NB4 (cell line): Measurements from ENCODE around the gene PRDM7.

Source experiments
- DNase-seq: peaks from one replicate; pipeline ENCODE4 v3.0.0; 2010; ENCODE audit warnings: low read depth
- H3K4me3 ChIP-seq: one replicate; pipeline ENCODE4 v1.5.1; 2011; ENCODE audit warnings: mild to moderate bottlenecking, low read depth, low read length, moderate library complexity
- CTCF ChIP-seq: IDR thresholded peaks from one replicate; pipeline ENCODE4 v1.5.1; 2012; ENCODE audit warnings: low read depth, low read length
- MAX ChIP-seq: IDR thresholded peaks from 2 replicates; pipeline ENCODE4 v1.6.1; 2011; ENCODE audit warnings: low read depth, low read length
- MYC ChIP-seq: IDR thresholded peaks from 2 replicates; pipeline ENCODE4 v1.6.1; 2011; ENCODE audit warnings: low read depth, low read length
- POLR2A ChIP-seq: IDR thresholded peaks from 2 replicates; pipeline ENCODE4 v1.6.1; 2011; ENCODE audit warnings: mild to moderate bottlenecking; ENCODE audit not compliant: insufficient read length; ENCODE audit errors: extremely low read depth

The PRDM7 gene

DNA sequence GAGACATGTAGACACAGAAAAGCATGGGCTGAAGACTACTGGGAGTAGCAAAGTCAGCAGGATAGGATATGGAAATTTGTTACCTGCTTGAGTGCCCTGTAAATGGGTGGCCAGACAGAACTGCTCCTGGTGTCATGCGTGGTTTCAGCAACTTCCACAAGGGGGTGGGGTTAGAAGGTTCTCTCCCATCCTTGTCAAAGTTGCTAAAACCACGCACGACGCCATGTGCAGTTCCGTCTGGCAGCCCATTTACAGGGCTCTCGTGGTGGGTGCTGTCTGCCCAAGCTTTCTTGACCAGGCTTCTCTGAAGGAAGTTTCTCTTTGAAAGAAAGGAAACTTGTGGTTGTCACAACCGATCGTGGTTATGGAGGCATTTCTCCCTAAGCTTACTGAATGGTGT is 51.0 kb downstream of the PRDM7 start:
- peak; percentile 73 for TF ChIP-seq MAX
- peak; percentile 21 for TF ChIP-seq CTCF
- TF ChIP-seq MYC = peak; percentile 67
- TF ChIP-seq POLR2A = no peak
- peak; percentile 84 for DNase-seq
- H3K4me3 ChIP-seq = no peak overlapping the region

DNA sequence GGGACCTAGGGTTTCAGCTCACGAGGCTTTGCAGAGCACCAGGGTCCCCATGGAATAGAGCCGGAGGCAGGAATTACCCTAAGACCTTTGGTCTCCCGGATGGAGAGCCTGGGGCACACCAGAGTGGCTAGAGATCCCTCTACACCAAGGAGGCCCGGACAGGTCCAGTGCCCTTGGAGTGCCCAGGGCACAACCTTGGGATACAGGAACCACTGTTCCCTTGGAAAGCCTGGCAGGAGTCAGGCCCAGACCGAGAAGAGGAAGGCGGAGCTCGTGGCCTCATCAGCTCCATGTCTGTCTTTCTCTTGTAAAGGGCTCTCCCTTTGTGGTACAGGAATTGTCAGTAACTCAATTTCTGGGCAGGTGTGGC is 54.1 kb downstream of the PRDM7 start:
- TF ChIP-seq POLR2A (no peak), MAX (no peak)
- DNase-seq = no peak
- peak overlapping the region; percentile 79 for H3K4me3 ChIP-seq

DNA sequence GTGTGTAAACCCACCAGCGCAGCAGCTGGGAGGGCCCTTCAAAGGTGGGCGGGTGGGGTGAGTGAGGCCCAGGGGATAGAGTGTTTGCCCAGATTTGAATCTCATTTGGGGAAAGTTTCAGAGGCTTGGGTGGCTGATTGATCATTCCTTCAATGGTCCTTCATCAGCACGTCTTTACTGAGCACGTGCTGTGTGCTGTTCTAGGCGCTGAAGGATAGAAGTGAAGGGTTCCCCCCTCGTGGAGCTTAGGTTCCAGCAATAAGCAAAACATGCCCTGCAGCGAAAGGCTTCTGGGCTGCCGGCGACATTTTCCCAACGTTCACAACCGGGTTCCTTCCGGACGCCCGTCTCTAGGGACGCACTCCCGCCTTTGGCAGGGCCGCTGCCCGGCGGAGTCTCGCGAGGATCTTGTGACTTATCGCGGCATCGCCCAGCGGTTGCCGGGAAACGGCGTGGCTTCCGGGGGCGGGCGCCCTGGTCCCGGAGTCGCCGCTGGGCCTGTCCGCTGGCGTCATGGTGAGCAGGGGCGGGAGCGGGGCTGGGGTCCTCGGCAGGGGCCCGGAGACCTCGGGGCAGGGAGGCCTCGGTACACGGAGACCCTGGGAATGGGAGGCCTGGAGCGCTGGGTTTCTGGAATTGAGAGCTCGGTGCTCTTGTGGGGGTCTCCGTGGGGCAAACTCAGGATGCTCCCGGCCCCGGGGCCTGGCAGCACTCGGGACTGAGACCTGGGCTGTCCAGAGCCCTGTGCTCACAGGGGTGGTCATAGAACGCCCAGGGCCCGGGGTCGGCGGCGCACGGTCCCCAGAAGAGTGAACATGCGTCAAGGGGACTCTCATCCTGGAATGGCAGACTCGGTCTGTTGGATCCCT is 54.7 kb downstream of the PRDM7 start:
- TF ChIP-seq MAX (peak; percentile 90), POLR2A (peak; percentile 42), MYC (peak; percentile 64; the same call in 1 of the 2 replicates), CTCF (no peak)
- peak; percentile 96 for DNase-seq
- H3K4me3 ChIP-seq = peak overlapping the region; percentile 79

- TF ChIP-seq CTCF (no peak), MYC (peak; percentile 34; the same call in 1 of the 2 replicates), MAX (peak; percentile 37; the same call in 1 of the 2 replicates)
- H3K4me3 ChIP-seq = no peak overlapping the region
- DNase-seq = peak; percentile 83
Measured at GRCh38 chr16:90020838-90021382, 56.2 kb downstream of the PRDM7 start.

DNA sequence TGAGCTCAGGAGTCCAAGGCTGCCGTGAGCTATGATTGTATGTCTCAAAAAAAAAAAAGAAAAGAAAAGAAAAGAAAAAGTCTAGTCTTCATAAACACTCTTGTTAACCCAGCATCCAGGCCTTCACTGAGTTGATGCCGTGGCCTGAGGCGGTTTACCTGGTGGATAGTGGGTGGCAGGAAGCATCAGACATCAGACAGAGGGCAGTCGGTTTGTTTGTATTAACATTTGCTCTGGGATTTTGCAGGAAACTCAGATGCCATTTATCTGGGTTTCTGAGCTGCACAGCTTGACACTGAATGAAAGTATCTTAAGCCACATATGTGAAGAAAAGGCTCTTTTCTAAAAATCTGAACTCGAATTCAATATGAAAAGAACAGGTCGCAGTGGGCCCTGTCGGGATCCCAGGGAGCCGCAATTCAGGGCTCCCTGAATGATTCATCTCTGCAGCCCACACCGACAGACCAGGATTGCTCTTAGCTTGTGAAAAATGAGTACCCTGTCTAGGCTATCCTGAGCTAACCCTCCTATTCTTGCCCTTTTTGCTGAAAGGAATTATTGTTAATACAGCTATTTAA is 56.8 kb downstream of the PRDM7 start:
- DNase-seq = no peak
- no peak overlapping the region for H3K4me3 ChIP-seq
- TF ChIP-seq CTCF (no peak), MYC (no peak), MAX (no peak), POLR2A (no peak)
